OCI-LY3 (cell line): ENCODE results near the gene UBAP2L.
A peak's percentile ranks its signal among the peaks of the same experiment; 100 is the strongest.

Source experiments
- H2AFZ ChIP-seq: fragments of 200-600, 300-600 bp; shearing (Covaris generic); 2 replicates; pipeline ENCODE4 v1.6.0; 2014; ENCODE audit warnings: antibody characterized with exemption, low read depth, low read length
- H3K27ac ChIP-seq: fragments of 200-600, 300-600 bp; sonication (generic); 2 replicates; pipeline ENCODE4 v1.5.1; 2014; ENCODE audit warnings: mild to moderate bottlenecking, low read length, moderate library complexity, mixed read lengths
- H3K27me3 ChIP-seq: fragments of 200-600, 300-600 bp; sonication (generic); 2 replicates; pipeline ENCODE4 v1.6.1; 2014; ENCODE audit warnings: low read depth, low read length, mixed read lengths
- H3K36me3 ChIP-seq: fragments of 200-600, 300-600 bp; sonication (generic); replicated peaks from 2 replicates; pipeline ENCODE3; 2014; ENCODE audit warnings: low read depth, low read length, mixed read lengths
- H3K4me1 ChIP-seq: fragments of 300-600, 200-600 bp; sonication (generic); 2 replicates; pipeline ENCODE4 v1.6.1; 2014; ENCODE audit warnings: low read length, mixed read lengths
- H3K4me2 ChIP-seq: fragments of 200-600, 300-600 bp; sonication (generic); 2 replicates; pipeline ENCODE4 v1.6.1; 2014; ENCODE audit warnings: low read length, mixed read lengths
- H3K4me3 ChIP-seq: fragments of 300-600, 200-600 bp; sonication (generic); 2 replicates; pipeline ENCODE4 v1.5.1; 2014; ENCODE audit warnings: antibody characterized with exemption, mild to moderate bottlenecking, low read length, moderate library complexity
- H3K79me2 ChIP-seq: fragments of 300-600, 200-600 bp; shearing (Covaris generic); 2 replicates; pipeline ENCODE4 v1.6.1; 2014; ENCODE audit warnings: mild to moderate bottlenecking, low read length, mixed read lengths
- H3K9ac ChIP-seq: fragments of 300-600, 200-600 bp; shearing (Covaris generic); 2 replicates; pipeline ENCODE4 v1.6.0; 2014; ENCODE audit warnings: mild to moderate bottlenecking, low read length, moderate library complexity
- H3K9me3 ChIP-seq: fragments of 200-600, 300-600 bp; shearing (Covaris generic); 2 replicates; pipeline ENCODE4 v1.6.1; 2014; ENCODE audit warnings: low read length, mixed read lengths; ENCODE audit not compliant: insufficient read depth
- H4K20me1 ChIP-seq: fragments of 200-600, 300-600 bp; sonication (generic); 2 replicates; pipeline ENCODE4 v1.6.1; 2016; ENCODE audit warnings: low read length, mixed read lengths; ENCODE audit not compliant: insufficient read depth
- CTCF ChIP-seq: fragments of 200-600, 300-600 bp; sonication (generic); IDR thresholded peaks from 2 replicates; pipeline ENCODE4 v1.5.1; 2014; ENCODE audit warnings: antibody characterized with exemption, low read length, low read depth
- EZH2phosphoT487 ChIP-seq: fragments of 200-600 bp; shearing (Covaris generic); IDR thresholded peaks from 2 replicates; pipeline ENCODE4 v1.6.1; 2018; ENCODE audit warnings: antibody characterized with exemption, mixed run types, low read depth

Gene UBAP2L

GRCh38 chr1:154208677-154209388, 11.9 kb upstream of the UBAP2L start:
- no peak overlapping the region for H3K4me3 ChIP-seq
- H3K36me3 ChIP-seq, result peaks cover 55% of the 10 kb centered on the region
- H2AFZ ChIP-seq, result no peak overlapping the region
- no peaks in the 10 kb centered on the region for H3K4me1 ChIP-seq
- H4K20me1 ChIP-seq, result peaks cover 3% of the 10 kb centered on the region
- H3K27me3 ChIP-seq, result no peaks in the 10 kb centered on the region
- no peak for TF ChIP-seq EZH2phosphoT487
- no peak for TF ChIP-seq CTCF
- H3K9ac ChIP-seq, result no peak overlapping the region
- H3K79me2 ChIP-seq, result peaks cover 4% of the 10 kb centered on the region; the same call in 1 of the 2 replicates
- H3K27ac ChIP-seq, result no peak overlapping the region
- H3K9me3 ChIP-seq, result no peaks in the 10 kb centered on the region
- no peak overlapping the region for H3K4me2 ChIP-seq

- H3K9me3 ChIP-seq, result no peaks in the 10 kb centered on the region
- TF ChIP-seq CTCF, result no peak
- TF ChIP-seq EZH2phosphoT487, result no peak
- no peaks in the 10 kb centered on the region for H3K4me1 ChIP-seq
- H3K27me3 ChIP-seq, result no peaks in the 10 kb centered on the region
- H3K79me2 ChIP-seq, result peaks cover 34% of the 10 kb centered on the region
- H2AFZ ChIP-seq, result no peak overlapping the region
- H3K27ac ChIP-seq, result no peak overlapping the region
- no peak overlapping the region for H3K9ac ChIP-seq
- H3K4me3 ChIP-seq, result no peak overlapping the region
- peaks cover under 1% of the 10 kb centered on the region for H4K20me1 ChIP-seq
- no peak overlapping the region for H3K4me2 ChIP-seq
- peaks cover 46% of the 10 kb centered on the region for H3K36me3 ChIP-seq
Measured at GRCh38 chr1:154212083-154212482, 8.7 kb upstream of the UBAP2L start.

GRCh38 chr1:154213274-154213673, 7.5 kb upstream of the UBAP2L start:
- no peak overlapping the region for H2AFZ ChIP-seq
- TF ChIP-seq CTCF, result no peak
- no peak for TF ChIP-seq EZH2phosphoT487
- H3K4me2 ChIP-seq, result no peak overlapping the region
- no peak overlapping the region for H3K27ac ChIP-seq
- no peaks in the 10 kb centered on the region for H3K9me3 ChIP-seq
- no peaks in the 10 kb centered on the region for H4K20me1 ChIP-seq
- H3K27me3 ChIP-seq, result no peaks in the 10 kb centered on the region
- no peak overlapping the region for H3K9ac ChIP-seq
- peaks cover 51% of the 10 kb centered on the region for H3K36me3 ChIP-seq
- peaks cover 46% of the 10 kb centered on the region for H3K79me2 ChIP-seq
- no peak overlapping the region for H3K4me3 ChIP-seq
- peaks cover under 1% of the 10 kb centered on the region; the same call in 1 of the 2 replicates for H3K4me1 ChIP-seq

- H3K4me1 ChIP-seq, result peaks cover 29% of the 10 kb centered on the region
- H3K4me2 ChIP-seq, result peak overlapping the region; percentile 75
- peaks cover 94% of the 10 kb centered on the region for H3K79me2 ChIP-seq
- peak overlapping the region; percentile 83 for H3K4me3 ChIP-seq
- no peak overlapping the region for H3K27ac ChIP-seq
- peaks cover 20% of the 10 kb centered on the region for H4K20me1 ChIP-seq
- no peak overlapping the region for H2AFZ ChIP-seq
- TF ChIP-seq CTCF, result no peak
- no peak for TF ChIP-seq EZH2phosphoT487
- H3K9me3 ChIP-seq, result no peaks in the 10 kb centered on the region
- peak overlapping the region; percentile 97 for H3K9ac ChIP-seq
- H3K36me3 ChIP-seq, result peaks cover 47% of the 10 kb centered on the region
- no peaks in the 10 kb centered on the region for H3K27me3 ChIP-seq
Measured at GRCh38 chr1:154218545-154218944, 2.2 kb upstream of the UBAP2L start.
